Osteoblast (primary cell): ENCODE data around the gene PLIN5. TPM values are rescaled to one million over a fixed set of nuclear protein-coding genes. Genes with fewer than 3 reads are reported as not detected.

ENCODE experiments used
- DNase-seq: peaks from one replicate; pipeline ENCODE4 v3.0.0; 2011; ENCODE audit warnings: low spot score, mixed read lengths; ENCODE audit not compliant: insufficient read length; ENCODE audit errors: missing footprints
- H2AFZ ChIP-seq: 2 replicates; pipeline ENCODE4 v1.6.0; 2011; ENCODE audit warnings: mild to moderate bottlenecking, low read length
- H3K27ac ChIP-seq: 2 replicates; pipeline ENCODE4 v1.5.1; 2011; ENCODE audit warnings: mild to moderate bottlenecking, low read depth, low read length, moderate library complexity
- H3K27me3 ChIP-seq: 2 replicates; pipeline ENCODE4 v1.6.0; 2012; ENCODE audit warnings: mild to moderate bottlenecking, control low read depth, inconsistent platforms, low read length, moderate library complexity; ENCODE audit not compliant: insufficient read depth
- H3K36me3 ChIP-seq: 2 replicates; pipeline ENCODE4 v1.5.1; 2011; ENCODE audit warnings: mild to moderate bottlenecking, low read length, control low read depth, moderate library complexity; ENCODE audit not compliant: insufficient read depth
- H3K4me1 ChIP-seq: 2 replicates; pipeline ENCODE4 v1.5.1; 2011; ENCODE audit warnings: mild to moderate bottlenecking, low read length, control low read depth, moderate library complexity; ENCODE audit not compliant: insufficient read depth
- H3K4me2 ChIP-seq: 2 replicates; pipeline ENCODE4 v1.6.0; 2011; ENCODE audit warnings: mild to moderate bottlenecking, low read length; ENCODE audit not compliant: insufficient read depth
- H3K4me3 ChIP-seq: fragments of 200-600 bp; sonication (generic); 3 replicates; pipeline ENCODE4 v1.5.1; 2012; ENCODE audit warnings: mild to moderate bottlenecking, low read length, inconsistent platforms; ENCODE audit not compliant: insufficient read depth
- H3K79me2 ChIP-seq: 2 replicates; pipeline ENCODE4 v1.6.0; 2012; ENCODE audit warnings: mild to moderate bottlenecking, low read length, control low read depth, inconsistent platforms; ENCODE audit not compliant: insufficient read depth
- H3K9me3 ChIP-seq: 2 replicates; pipeline ENCODE4 v1.5.1; 2011; ENCODE audit warnings: low read depth, low read length, control low read depth
- H4K20me1 ChIP-seq: 2 replicates; pipeline ENCODE4 v1.6.0; 2012; ENCODE audit warnings: mild to moderate bottlenecking, low read length, control low read depth; ENCODE audit not compliant: insufficient read depth
- total RNA-seq: library from RNA; depleted of rRNA; stranded (reverse); fragments of >200 nt; gene quantifications from 2 replicates; pipeline ENCODE4 v1.2.3, GENCODE V29; 2012
- TF ChIP-seq, protein P1 (sequence below): IDR thresholded peaks from 2 replicates; pipeline ENCODE4 v1.5.1; 2011; ENCODE audit warnings: mild to moderate bottlenecking, low read depth, low read length, moderate library complexity; ENCODE audit errors: extremely low read depth

Gene PLIN5
- total RNA-seq, 1 donor = 0.36 TPM

DNA sequence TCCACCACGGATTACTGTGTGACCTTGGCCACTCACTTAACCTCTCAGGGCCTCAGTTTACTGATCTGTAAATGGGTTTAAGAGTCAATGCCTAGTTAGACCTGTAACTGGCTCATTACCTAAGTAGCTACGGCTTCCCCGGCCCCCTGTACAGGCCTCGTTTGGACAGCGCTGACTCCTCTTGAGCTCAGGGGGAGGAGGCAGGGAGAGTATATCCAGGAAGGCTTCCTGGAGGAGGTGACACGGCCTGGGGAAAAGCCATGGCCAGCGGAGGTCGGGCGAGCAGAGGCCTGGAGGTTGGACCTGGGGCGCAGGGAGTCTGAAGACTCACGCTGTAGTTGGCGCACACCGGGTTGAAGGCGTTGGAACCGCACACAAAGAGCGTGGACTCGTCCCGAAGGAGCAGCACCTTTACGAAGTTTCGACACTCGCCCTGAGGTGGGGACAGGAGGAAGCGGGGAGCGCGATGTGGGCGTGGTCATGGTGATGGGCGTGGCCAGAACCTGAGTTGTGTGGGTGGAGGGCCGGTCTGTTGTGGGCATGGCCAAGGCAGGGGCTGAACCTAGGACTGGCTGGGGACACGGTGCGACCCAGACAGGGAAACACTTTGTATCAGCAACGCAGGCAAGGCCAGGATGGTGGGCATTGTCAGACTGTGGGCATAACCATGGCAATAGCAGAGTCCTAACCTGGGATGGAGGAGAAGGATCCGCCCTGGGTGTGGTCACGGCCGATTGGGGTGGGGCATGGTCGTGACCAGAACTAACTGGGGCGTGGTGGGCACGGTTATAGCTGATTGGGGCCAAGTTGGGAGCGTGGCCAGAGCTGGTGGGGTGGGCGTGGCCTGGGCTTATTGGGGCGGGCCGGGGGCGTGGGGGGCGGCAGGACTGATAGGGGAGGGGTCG is 20.9 kb upstream of the PLIN5 start:
- no peak overlapping the region for H2AFZ ChIP-seq
- TF ChIP-seq, protein P1, sequence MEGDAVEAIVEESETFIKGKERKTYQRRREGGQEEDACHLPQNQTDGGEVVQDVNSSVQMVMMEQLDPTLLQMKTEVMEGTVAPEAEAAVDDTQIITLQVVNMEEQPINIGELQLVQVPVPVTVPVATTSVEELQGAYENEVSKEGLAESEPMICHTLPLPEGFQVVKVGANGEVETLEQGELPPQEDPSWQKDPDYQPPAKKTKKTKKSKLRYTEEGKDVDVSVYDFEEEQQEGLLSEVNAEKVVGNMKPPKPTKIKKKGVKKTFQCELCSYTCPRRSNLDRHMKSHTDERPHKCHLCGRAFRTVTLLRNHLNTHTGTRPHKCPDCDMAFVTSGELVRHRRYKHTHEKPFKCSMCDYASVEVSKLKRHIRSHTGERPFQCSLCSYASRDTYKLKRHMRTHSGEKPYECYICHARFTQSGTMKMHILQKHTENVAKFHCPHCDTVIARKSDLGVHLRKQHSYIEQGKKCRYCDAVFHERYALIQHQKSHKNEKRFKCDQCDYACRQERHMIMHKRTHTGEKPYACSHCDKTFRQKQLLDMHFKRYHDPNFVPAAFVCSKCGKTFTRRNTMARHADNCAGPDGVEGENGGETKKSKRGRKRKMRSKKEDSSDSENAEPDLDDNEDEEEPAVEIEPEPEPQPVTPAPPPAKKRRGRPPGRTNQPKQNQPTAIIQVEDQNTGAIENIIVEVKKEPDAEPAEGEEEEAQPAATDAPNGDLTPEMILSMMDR = no peak
- no peaks in the 10 kb centered on the region for H3K36me3 ChIP-seq
- H3K27ac ChIP-seq = no peak overlapping the region
- H3K27me3 ChIP-seq = no peaks in the 10 kb centered on the region
- H3K4me3 ChIP-seq = no peak overlapping the region
- peak; percentile 90 for DNase-seq
- no peak overlapping the region for H3K4me2 ChIP-seq
- no peaks in the 10 kb centered on the region for H3K4me1 ChIP-seq
- no peaks in the 10 kb centered on the region for H4K20me1 ChIP-seq
- no peaks in the 10 kb centered on the region for H3K9me3 ChIP-seq
- no peaks in the 10 kb centered on the region for H3K79me2 ChIP-seq

DNA sequence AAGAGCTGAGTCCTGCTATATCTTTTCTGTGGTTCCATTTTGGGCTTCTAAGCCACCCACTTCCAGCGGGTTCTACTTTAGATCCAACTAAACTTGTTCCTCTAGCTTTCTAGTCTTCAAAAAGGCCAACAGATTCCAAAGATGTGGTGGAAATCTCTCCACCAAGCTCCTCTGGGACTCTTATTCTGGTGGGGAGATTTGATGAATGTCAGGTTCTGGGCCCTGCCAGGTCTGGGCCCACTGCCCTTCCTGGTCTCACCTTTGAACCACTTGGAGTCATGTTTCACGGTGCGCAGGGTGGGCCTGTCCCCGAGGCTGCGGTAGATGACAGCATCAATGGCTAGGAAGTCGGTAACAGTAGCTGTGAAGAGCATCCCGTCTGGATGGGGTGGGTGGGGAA is 19.7 kb upstream of the PLIN5 start:
- H3K36me3 ChIP-seq = no peaks in the 10 kb centered on the region
- no peak for DNase-seq
- H3K9me3 ChIP-seq = no peaks in the 10 kb centered on the region
- no peak overlapping the region for H3K27ac ChIP-seq
- no peaks in the 10 kb centered on the region for H4K20me1 ChIP-seq
- H2AFZ ChIP-seq = no peak overlapping the region
- H3K4me2 ChIP-seq = no peak overlapping the region
- no peaks in the 10 kb centered on the region for H3K27me3 ChIP-seq
- H3K79me2 ChIP-seq = no peaks in the 10 kb centered on the region
- H3K4me3 ChIP-seq = no peak overlapping the region
- no peaks in the 10 kb centered on the region for H3K4me1 ChIP-seq
- TF ChIP-seq, protein P1 = no peak

DNA sequence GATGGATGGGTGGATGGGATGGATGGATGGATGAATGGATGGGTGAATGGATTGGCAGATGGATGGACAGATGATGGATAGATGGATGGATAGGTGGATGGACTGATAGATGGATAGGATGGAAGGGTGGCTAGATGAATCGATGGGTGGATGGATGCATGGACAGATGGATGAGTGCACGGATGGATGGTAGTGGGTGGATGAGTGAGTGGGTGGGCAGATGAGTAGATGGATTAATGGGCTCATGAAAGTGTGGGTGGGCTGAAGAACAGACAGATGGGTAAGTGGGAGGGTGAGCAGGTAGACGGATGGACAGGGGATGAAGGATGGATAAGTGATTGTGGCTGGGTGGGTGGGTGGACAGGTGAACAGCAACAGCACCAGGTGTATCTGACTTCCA is 18.8 kb upstream of the PLIN5 start:
- H3K27ac ChIP-seq = no peak overlapping the region
- H3K9me3 ChIP-seq = no peaks in the 10 kb centered on the region
- DNase-seq = no peak
- H3K4me1 ChIP-seq = no peaks in the 10 kb centered on the region
- TF ChIP-seq, protein P1 = no peak
- H3K4me3 ChIP-seq = no peak overlapping the region
- no peak overlapping the region for H3K4me2 ChIP-seq
- no peak overlapping the region for H2AFZ ChIP-seq
- H3K27me3 ChIP-seq = no peaks in the 10 kb centered on the region
- no peaks in the 10 kb centered on the region for H3K36me3 ChIP-seq
- no peaks in the 10 kb centered on the region for H3K79me2 ChIP-seq
- H4K20me1 ChIP-seq = no peaks in the 10 kb centered on the region

GRCh38 chr19:4553092-4553695 is 18.2 kb upstream of the PLIN5 start:
- H4K20me1 ChIP-seq = no peaks in the 10 kb centered on the region
- no peaks in the 10 kb centered on the region for H3K9me3 ChIP-seq
- no peaks in the 10 kb centered on the region for H3K4me1 ChIP-seq
- DNase-seq = no peak
- H3K4me3 ChIP-seq = no peak overlapping the region
- H3K27ac ChIP-seq = no peak overlapping the region
- H3K79me2 ChIP-seq = no peaks in the 10 kb centered on the region
- no peak overlapping the region for H2AFZ ChIP-seq
- no peaks in the 10 kb centered on the region for H3K36me3 ChIP-seq
- H3K4me2 ChIP-seq = no peak overlapping the region
- H3K27me3 ChIP-seq = no peaks in the 10 kb centered on the region
- TF ChIP-seq, protein P1 = no peak
